A549 (cell line): ENCODE data around the gene SIK3. TPM values are rescaled to one million over a fixed set of nuclear protein-coding genes. Genes with fewer than 3 reads are reported as not detected.

Source experiments
- ATAC-seq, 2 experiments: fragments of 200-7000 bp in 1 of 2; fragments of >200 bp in 1 of 2; cut with Nextera tagmentation in 1 of 2; cut with Tn5 transposase in 1 of 2; 3 replicates each; pipeline versions ENCODE4 v1.8.0 to v1.9.1; 2018 to 2020; ENCODE audit warnings: mild to moderate bottlenecking in 1 of 2, moderate library complexity in 1 of 2
- CTCF ChIA-PET: fragments of 300-600 bp; sonication (Branson Sonifier 250); formaldehyde crosslinking; extraction: SDS; loops from one replicate; lab custom pipeline; 2021; ENCODE audit warnings: antibody characterized with exemption, inconsistent platforms; lab: Yijun Ruan, JAX
- POLR2A ChIA-PET: fragments of 350-600 bp; formaldehyde crosslinking; extraction: SDS; loops from one replicate; lab custom pipeline; 2021; ENCODE audit warnings: antibody characterized with exemption, inconsistent platforms; lab: Yijun Ruan, JAX
- DNase-seq, 2 experiments: peaks; one replicate each; pipeline versions ENCODE4 v3.0.0 to v3.0.0-alpha.2; 2011 to 2016; ENCODE audit warnings: low read depth in 1 of 2, low spot score in 1 of 2
- FAIRE-seq: peaks from 2 replicates; lab custom pipeline; 2011; peaks lifted over from hg19 to GRCh38; lab: Jason Lieb, UNC
- H3K27ac ChIP-seq, 2 experiments: fragments of >200 bp; sonication (Bioruptor Twin); formaldehyde crosslinking; 3 replicates each; pipeline ENCODE4 v1.5.1; 2016 to 2017
- H3K4me1 ChIP-seq: fragments of >200 bp; sonication (Bioruptor Twin); formaldehyde crosslinking; 3 replicates; pipeline ENCODE4 v1.6.1; 2016
- H3K4me2 ChIP-seq: fragments of >200 bp; sonication (Bioruptor Twin); formaldehyde crosslinking; 3 replicates; pipeline ENCODE4 v1.6.1; 2016
- H3K4me3 ChIP-seq: fragments of >200 bp; sonication (Bioruptor Twin); formaldehyde crosslinking; 3 replicates; pipeline ENCODE4 v1.5.1; 2016
- H3K9me3 ChIP-seq: fragments of >200 bp; sonication (Bioruptor Twin); formaldehyde crosslinking; 3 replicates; pipeline ENCODE4 v1.6.1; 2016
- BHLHE40 ChIP-seq: IDR thresholded peaks from 2 replicates; pipeline ENCODE4 v1.6.1; 2012; ENCODE audit warnings: low read depth, low read length, inconsistent platforms
- CBX8 ChIP-seq: fragments of 200-600 bp; sonication (generic); IDR thresholded peaks from 2 replicates; pipeline ENCODE4 v1.6.1; 2016
- CEBPB ChIP-seq, 2 experiments: fragments of >200 bp in 1 of 2; sonication (Bioruptor Twin) in 1 of 2; formaldehyde crosslinking in 1 of 2; IDR thresholded peaks; 2 replicates each; pipeline ENCODE4 v1.6.1; 2012 to 2016
- CHD2 ChIP-seq: fragments of 150-350 bp; IDR thresholded peaks from 2 replicates; pipeline ENCODE4 v1.6.1; 2014; ENCODE audit warnings: low read length; ENCODE audit not compliant: partially characterized antibody
- EHF ChIP-seq: fragments of 250-450 bp; sonication (Bioruptor Pico); IDR thresholded peaks from 2 replicates; pipeline ENCODE4 v1.5.0; 2020; ENCODE audit warnings: mild to moderate bottlenecking
- EHMT2 ChIP-seq: fragments of 200-600 bp; sonication (generic); IDR thresholded peaks from 2 replicates; pipeline ENCODE4 v1.6.1; 2016; ENCODE audit warnings: antibody characterized with exemption, low read depth, mild to moderate bottlenecking, moderate library complexity
- FOSB ChIP-seq: fragments of 250-450 bp; sonication (Bioruptor Pico); IDR thresholded peaks from 2 replicates; pipeline ENCODE4 v1.5.0; 2020; ENCODE audit warnings: mild to moderate bottlenecking, moderate library complexity
- FOSL2 ChIP-seq, 2 experiments: fragments of 450-650 bp in 1 of 2; fragments of >200 bp in 1 of 2; sonication (Bioruptor Twin) in 1 of 2; formaldehyde crosslinking; IDR thresholded peaks; 2 replicates each; pipeline versions ENCODE4 v1.5.0 to v1.6.1; 2016 to 2020; ENCODE audit warnings: mild to moderate bottlenecking in 1 of 2, moderate library complexity in 1 of 2
- FOXS1 ChIP-seq: fragments of 250-450 bp; sonication (Bioruptor Pico); IDR thresholded peaks from 2 replicates; pipeline ENCODE4 v1.5.0; 2020; ENCODE audit warnings: mild to moderate bottlenecking, moderate library complexity
- HDAC2 ChIP-seq: fragments of 200-600 bp; sonication (generic); IDR thresholded peaks from 2 replicates; pipeline ENCODE4 v1.6.1; 2016
- HEYL ChIP-seq: fragments of 250-450 bp; sonication (Bioruptor Pico); IDR thresholded peaks from 2 replicates; pipeline ENCODE4 v1.8.0; 2021; ENCODE audit warnings: mild to moderate bottlenecking, moderate library complexity
- HOXB13 ChIP-seq: fragments of 250-450 bp; sonication (Bioruptor Pico); IDR thresholded peaks from 2 replicates; pipeline ENCODE4 v1.5.0; 2020; ENCODE audit warnings: low read depth, mild to moderate bottlenecking, moderate library complexity
- HOXB5 ChIP-seq: fragments of 250-450 bp; sonication (Bioruptor Pico); IDR thresholded peaks from 2 replicates; pipeline ENCODE4 v1.5.0; 2020; ENCODE audit warnings: mild to moderate bottlenecking, moderate library complexity
- JUN ChIP-seq, 2 experiments: fragments of >200 bp; sonication (Bioruptor Twin); formaldehyde crosslinking; IDR thresholded peaks; 2 replicates in 1 of 2; 3 replicates in 1 of 2; pipeline ENCODE4 v1.6.1; 2016 to 2017
- MAFK ChIP-seq: fragments of 450-650 bp; IDR thresholded peaks from 2 replicates; pipeline ENCODE4 v1.6.1; 2014; ENCODE audit not compliant: partially characterized antibody
- MAZ ChIP-seq: fragments of 150-350 bp; IDR thresholded peaks from 2 replicates; pipeline ENCODE4 v1.6.1; 2014; ENCODE audit warnings: antibody characterized with exemption, low read depth, low read length, borderline replicate concordance
- MYC ChIP-seq: IDR thresholded peaks from 2 replicates; pipeline ENCODE4 v1.6.1; 2012; ENCODE audit warnings: mild to moderate bottlenecking, inconsistent platforms, low read length, improper control_type of control experiment, borderline replicate concordance
- POLR2AphosphoS2 ChIP-seq: conservative IDR thresholded peaks from 2 replicates; pipeline ENCODE4 v1.6.1; 2012; ENCODE audit warnings: low read length, improper control_type of control experiment, inconsistent platforms
- RAD21 ChIP-seq, 2 experiments: fragments of >200 bp in 1 of 2; sonication (Bioruptor Twin) in 1 of 2; formaldehyde crosslinking in 1 of 2; IDR thresholded peaks in 1 of 2; conservative IDR thresholded peaks in 1 of 2; 2 replicates in 1 of 2; 3 replicates in 1 of 2; pipeline ENCODE4 v1.6.1; 2012 to 2018; ENCODE audit warnings: inconsistent platforms in 1 of 2
- RARB ChIP-seq: fragments of 250-450 bp; sonication (Bioruptor Pico); IDR thresholded peaks from 2 replicates; pipeline ENCODE4 v1.8.0; 2021; ENCODE audit warnings: mild to moderate bottlenecking, moderate library complexity
- RFX5 ChIP-seq: fragments of 450-650 bp; IDR thresholded peaks from 2 replicates; pipeline ENCODE4 v1.7.1; 2014; ENCODE audit warnings: antibody characterized with exemption, mild to moderate bottlenecking, moderate library complexity
- ZC3H11A ChIP-seq: fragments of 450-650 bp; IDR thresholded peaks from 2 replicates; pipeline ENCODE4 v1.6.1; 2014; ENCODE audit warnings: antibody characterized with exemption, mild to moderate bottlenecking
- ZFP36 ChIP-seq: fragments of 450-650 bp; IDR thresholded peaks from 2 replicates; pipeline ENCODE4 v1.6.1; 2014; ENCODE audit warnings: borderline replicate concordance; ENCODE audit not compliant: partially characterized antibody
- WGBS: methylation state at CpG from one replicate; pipeline ENCODE4 v1.1.6; 2017; ENCODE audit errors: missing lambda C conversion rate; 5-methylcytosine and 5-hydroxymethylcytosine counted together
- polyA plus RNA-seq, 4 experiments: library from polyadenylated mRNA; depleted of rRNA in 3 of 4; stranded (reverse); fragments of >200 nt; fragmentation: RNase III in 1 of 4; extraction: RNeasy Plus Mini Kit Qiagen cat#74134 plus additional on column Dnase treatment in 1 of 4; gene quantifications; 2 replicates in 3 of 4; 3 replicates in 1 of 4; pipeline ENCODE4 v1.2.3, GENCODE V29; 2011 to 2017
- TF ChIP-seq, protein P1 (sequence below): fragments of 200-600 bp; sonication (generic); IDR thresholded peaks from 2 replicates; pipeline ENCODE4 v1.6.1; 2016; ENCODE audit warnings: antibody characterized with exemption, mild to moderate bottlenecking, moderate library complexity
- TF ChIP-seq, protein P2 (sequence below): fragments of 250-450 bp; sonication (Bioruptor Pico); IDR thresholded peaks from 2 replicates; pipeline ENCODE4 v1.5.0; 2020; ENCODE audit warnings: low read depth, mild to moderate bottlenecking, moderate library complexity
- TF ChIP-seq, protein P3 (sequence below): fragments of >200 bp; sonication (Bioruptor Twin); formaldehyde crosslinking; IDR thresholded peaks from 3 replicates; pipeline ENCODE4 v1.6.1; 2016
- TF ChIP-seq, protein P4 (sequence below): fragments of 150-350 bp; IDR thresholded peaks from 2 replicates; pipeline ENCODE4 v1.6.1; 2014; ENCODE audit warnings: low read depth, mild to moderate bottlenecking, low read length
- TF ChIP-seq, protein P5 (sequence below): fragments of >200 bp; sonication (Bioruptor Twin); formaldehyde crosslinking; IDR thresholded peaks from 3 replicates; pipeline ENCODE4 v1.5.1; 2016

Gene SIK3
- polyA plus RNA-seq, 2 of the 4 experiments (the other 2 are of a cell fraction) = 8.2 to 9.0 TPM

DNA sequence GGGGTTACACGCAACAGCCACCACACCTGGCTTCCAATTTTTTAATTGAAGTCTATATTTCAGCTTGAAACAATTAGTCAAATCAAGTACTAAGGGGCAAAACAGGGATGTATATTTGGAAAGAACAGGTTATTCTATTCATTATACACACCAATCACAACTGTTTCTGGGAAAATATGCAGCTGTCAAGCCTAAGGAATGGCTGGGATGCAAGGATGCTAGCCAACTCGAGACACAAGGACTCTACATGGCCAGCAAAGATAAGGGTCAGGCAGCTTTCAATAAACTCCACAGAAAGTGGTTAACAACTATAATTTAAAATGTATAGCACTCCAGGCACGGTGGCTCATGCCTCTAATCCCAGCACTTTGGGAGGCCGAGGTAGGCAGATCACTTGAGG lies 134.0 kb downstream of the SIK3 start:
- POLR2A ChIA-PET = no interaction called here

DNA sequence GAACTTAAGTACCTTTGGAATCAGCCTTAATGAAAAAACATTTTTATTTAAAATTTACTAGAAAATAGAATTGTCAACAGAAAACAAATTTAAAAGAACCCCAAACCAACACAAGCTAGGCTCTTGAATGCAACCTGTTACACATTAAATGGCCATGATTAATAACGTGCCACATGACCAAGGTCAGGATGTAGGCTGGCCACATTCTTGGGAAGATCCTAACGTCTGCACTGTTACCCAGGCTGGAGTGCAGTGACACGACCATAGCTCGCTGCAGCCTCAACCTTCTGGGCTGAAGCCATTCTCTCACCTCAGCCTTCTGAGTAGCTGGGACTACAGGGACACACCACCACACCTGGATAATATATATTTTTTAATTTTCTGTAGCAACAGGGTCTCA lies 134.4 kb downstream of the SIK3 start:
- TF ChIP-seq, protein P1, sequence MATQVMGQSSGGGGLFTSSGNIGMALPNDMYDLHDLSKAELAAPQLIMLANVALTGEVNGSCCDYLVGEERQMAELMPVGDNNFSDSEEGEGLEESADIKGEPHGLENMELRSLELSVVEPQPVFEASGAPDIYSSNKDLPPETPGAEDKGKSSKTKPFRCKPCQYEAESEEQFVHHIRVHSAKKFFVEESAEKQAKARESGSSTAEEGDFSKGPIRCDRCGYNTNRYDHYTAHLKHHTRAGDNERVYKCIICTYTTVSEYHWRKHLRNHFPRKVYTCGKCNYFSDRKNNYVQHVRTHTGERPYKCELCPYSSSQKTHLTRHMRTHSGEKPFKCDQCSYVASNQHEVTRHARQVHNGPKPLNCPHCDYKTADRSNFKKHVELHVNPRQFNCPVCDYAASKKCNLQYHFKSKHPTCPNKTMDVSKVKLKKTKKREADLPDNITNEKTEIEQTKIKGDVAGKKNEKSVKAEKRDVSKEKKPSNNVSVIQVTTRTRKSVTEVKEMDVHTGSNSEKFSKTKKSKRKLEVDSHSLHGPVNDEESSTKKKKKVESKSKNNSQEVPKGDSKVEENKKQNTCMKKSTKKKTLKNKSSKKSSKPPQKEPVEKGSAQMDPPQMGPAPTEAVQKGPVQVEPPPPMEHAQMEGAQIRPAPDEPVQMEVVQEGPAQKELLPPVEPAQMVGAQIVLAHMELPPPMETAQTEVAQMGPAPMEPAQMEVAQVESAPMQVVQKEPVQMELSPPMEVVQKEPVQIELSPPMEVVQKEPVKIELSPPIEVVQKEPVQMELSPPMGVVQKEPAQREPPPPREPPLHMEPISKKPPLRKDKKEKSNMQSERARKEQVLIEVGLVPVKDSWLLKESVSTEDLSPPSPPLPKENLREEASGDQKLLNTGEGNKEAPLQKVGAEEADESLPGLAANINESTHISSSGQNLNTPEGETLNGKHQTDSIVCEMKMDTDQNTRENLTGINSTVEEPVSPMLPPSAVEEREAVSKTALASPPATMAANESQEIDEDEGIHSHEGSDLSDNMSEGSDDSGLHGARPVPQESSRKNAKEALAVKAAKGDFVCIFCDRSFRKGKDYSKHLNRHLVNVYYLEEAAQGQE = no peak
- TF ChIP-seq RAD21 (conservative IDR thresholded peaks at IDR 0.05 in 1 of 2, IDR thresholded peaks at IDR 0.05 in 1 of 2) = no peak
- TF ChIP-seq ZFP36 = no peak
- no peak for TF ChIP-seq RARB (CRISPR knock-in tag)
- TF ChIP-seq, protein P2, sequence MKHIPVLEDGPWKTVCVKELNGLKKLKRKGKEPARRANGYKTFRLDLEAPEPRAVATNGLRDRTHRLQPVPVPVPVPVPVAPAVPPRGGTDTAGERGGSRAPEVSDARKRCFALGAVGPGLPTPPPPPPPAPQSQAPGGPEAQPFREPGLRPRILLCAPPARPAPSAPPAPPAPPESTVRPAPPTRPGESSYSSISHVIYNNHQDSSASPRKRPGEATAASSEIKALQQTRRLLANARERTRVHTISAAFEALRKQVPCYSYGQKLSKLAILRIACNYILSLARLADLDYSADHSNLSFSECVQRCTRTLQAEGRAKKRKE (CRISPR knock-in tag) = no peak
- TF ChIP-seq FOSB (CRISPR knock-in tag) = no peak
- TF ChIP-seq EHMT2 = no peak
- TF ChIP-seq, protein P3, sequence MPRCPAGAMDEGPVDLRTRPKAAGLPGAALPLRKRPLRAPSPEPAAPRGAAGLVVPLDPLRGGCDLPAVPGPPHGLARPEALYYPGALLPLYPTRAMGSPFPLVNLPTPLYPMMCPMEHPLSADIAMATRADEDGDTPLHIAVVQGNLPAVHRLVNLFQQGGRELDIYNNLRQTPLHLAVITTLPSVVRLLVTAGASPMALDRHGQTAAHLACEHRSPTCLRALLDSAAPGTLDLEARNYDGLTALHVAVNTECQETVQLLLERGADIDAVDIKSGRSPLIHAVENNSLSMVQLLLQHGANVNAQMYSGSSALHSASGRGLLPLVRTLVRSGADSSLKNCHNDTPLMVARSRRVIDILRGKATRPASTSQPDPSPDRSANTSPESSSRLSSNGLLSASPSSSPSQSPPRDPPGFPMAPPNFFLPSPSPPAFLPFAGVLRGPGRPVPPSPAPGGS = no peak
- no peak for TF ChIP-seq CEBPB (IDR thresholded peaks at IDR 0.05)
- TF ChIP-seq JUN (IDR thresholded peaks at IDR 0.05) = no peak
- TF ChIP-seq FOXS1 (CRISPR knock-in tag) = no peak
- no peak for TF ChIP-seq MAZ
- no peak for TF ChIP-seq RFX5
- TF ChIP-seq HOXB13 (CRISPR knock-in tag) = no peak
- TF ChIP-seq MAFK = no peak
- TF ChIP-seq EHF (CRISPR knock-in tag) = no peak
- TF ChIP-seq HEYL = no peak
- TF ChIP-seq CHD2 = no peak
- TF ChIP-seq, protein P4, sequence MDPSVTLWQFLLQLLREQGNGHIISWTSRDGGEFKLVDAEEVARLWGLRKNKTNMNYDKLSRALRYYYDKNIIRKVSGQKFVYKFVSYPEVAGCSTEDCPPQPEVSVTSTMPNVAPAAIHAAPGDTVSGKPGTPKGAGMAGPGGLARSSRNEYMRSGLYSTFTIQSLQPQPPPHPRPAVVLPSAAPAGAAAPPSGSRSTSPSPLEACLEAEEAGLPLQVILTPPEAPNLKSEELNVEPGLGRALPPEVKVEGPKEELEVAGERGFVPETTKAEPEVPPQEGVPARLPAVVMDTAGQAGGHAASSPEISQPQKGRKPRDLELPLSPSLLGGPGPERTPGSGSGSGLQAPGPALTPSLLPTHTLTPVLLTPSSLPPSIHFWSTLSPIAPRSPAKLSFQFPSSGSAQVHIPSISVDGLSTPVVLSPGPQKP = no peak
- FAIRE-seq (no peak), DNase-seq (no peak), ATAC-seq (no peak)
- no peak overlapping the region for H3K4me3 ChIP-seq
- H3K4me2 ChIP-seq = no peak overlapping the region
- POLR2A ChIA-PET = no interaction called here
- peaks cover 28% of the 10 kb centered on the region for H3K4me1 ChIP-seq
- H3K9me3 ChIP-seq = no peaks in the 10 kb centered on the region
- CTCF ChIA-PET = interaction anchor here (0.9 kb wide), 1 partner anchor 142 kb away, joined by 3 read pairs; no protein-coding TSS in a partner anchor
- no peak overlapping the region for H3K27ac ChIP-seq
- 74% methylated on average over 4 of the region's 4 CpGs for WGBS

More for the DNA sequence above, 134.0 kb downstream of the SIK3 start:
- DNase-seq = no peak
- WGBS = 88% methylated on average over 4 of the region's 4 CpGs
- Histone ChIP-seq H3K27ac (no peak overlapping the region), H3K4me1 (peaks cover 28% of the 10 kb centered on the region), H3K9me3 (no peaks in the 10 kb centered on the region), H3K4me2 (no peak overlapping the region), H3K4me3 (no peak overlapping the region)
- CTCF ChIA-PET = interaction anchor here (0.9 kb wide), 1 partner anchor 142 kb away, joined by 3 read pairs; no protein-coding TSS in a partner anchor
- FAIRE-seq = no peak
- ATAC-seq = no peak
- TF ChIP-seq CEBPB (IDR thresholded peaks at IDR 0.05) = no peak
- no peak for TF ChIP-seq FOSL2 (IDR thresholded peaks at IDR 0.05)
- TF ChIP-seq FOSL2 (CRISPR knock-in tag; IDR thresholded peaks at IDR 0.05) = no peak
- TF ChIP-seq HOXB5 = no peak
- TF ChIP-seq HOXB13 (CRISPR knock-in tag) = no peak
- no peak for TF ChIP-seq HDAC2
- TF ChIP-seq, protein P5, sequence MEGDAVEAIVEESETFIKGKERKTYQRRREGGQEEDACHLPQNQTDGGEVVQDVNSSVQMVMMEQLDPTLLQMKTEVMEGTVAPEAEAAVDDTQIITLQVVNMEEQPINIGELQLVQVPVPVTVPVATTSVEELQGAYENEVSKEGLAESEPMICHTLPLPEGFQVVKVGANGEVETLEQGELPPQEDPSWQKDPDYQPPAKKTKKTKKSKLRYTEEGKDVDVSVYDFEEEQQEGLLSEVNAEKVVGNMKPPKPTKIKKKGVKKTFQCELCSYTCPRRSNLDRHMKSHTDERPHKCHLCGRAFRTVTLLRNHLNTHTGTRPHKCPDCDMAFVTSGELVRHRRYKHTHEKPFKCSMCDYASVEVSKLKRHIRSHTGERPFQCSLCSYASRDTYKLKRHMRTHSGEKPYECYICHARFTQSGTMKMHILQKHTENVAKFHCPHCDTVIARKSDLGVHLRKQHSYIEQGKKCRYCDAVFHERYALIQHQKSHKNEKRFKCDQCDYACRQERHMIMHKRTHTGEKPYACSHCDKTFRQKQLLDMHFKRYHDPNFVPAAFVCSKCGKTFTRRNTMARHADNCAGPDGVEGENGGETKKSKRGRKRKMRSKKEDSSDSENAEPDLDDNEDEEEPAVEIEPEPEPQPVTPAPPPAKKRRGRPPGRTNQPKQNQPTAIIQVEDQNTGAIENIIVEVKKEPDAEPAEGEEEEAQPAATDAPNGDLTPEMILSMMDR = no peak
- TF ChIP-seq, protein P3 = no peak
- TF ChIP-seq CBX8 = no peak
- TF ChIP-seq HEYL = no peak
- TF ChIP-seq ZC3H11A = no peak
- TF ChIP-seq MYC = no peak
- TF ChIP-seq POLR2AphosphoS2 = no peak
- TF ChIP-seq BHLHE40 = no peak
- no peak for TF ChIP-seq ZFP36
- no peak for TF ChIP-seq RFX5
